ENCODE results near the gene ATP6V0B.

ATP6V0B gene

DNA sequence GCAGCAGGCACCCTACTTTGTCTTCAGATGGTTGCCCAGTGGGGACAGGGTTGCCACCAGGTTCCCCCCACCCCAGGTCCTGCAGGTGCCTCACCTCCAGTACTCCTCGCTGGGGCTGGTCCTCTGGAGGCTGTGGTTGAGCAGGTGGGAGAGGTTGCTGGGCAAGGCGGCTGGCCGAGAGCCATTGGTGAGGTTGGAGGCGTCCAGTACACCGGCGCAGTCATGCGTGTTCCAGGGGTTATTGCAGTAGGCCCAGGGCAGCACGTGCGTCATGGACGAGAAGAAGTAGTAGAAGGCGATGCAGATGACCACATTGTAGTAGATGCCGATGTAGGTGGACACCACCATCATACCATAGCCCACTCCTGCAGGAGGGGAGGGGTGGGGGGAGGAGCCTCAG is 33.5 kb downstream of the ATP6V0B start:
- no peak for DNase-seq (ENCODE audit: low read depth)

- DNase-seq (ENCODE audit: low read depth): no peak
Measured at GRCh38 chr1:44010935-44011471, 36.2 kb downstream of the ATP6V0B start.

DNA sequence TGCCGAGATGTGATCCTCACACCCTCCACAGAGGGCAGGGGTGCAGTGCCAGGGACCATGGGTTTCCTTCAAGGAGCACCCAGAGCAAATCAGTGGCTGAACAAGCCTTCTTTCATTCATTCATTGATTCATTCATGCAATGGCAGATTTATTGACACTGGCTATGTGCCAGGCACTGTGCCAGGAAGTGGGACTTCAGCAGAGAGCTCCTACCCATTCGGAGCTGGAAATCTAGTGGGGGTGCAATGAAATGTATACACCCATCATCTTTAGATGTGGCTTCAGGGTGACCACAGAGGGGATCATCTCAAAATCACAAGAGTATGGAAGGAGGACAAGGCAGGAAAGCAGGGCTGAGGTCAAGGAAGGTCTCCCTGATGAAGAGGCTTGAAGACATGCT is 37.6 kb downstream of the ATP6V0B start:
- DNase-seq (ENCODE audit: low read depth): no peak

GRCh38 chr1:44012941-44013609 is 38.3 kb downstream of the ATP6V0B start:
- no peak for DNase-seq (ENCODE audit: low read depth)

GRCh38 chr1:44013949-44014348 is 39.2 kb downstream of the ATP6V0B start:
- DNase-seq (ENCODE audit: low read depth): no peak

- DNase-seq (ENCODE audit: low read depth): no peak
Measured at GRCh38 chr1:44014365-44015104, 39.8 kb downstream of the ATP6V0B start.

DNA sequence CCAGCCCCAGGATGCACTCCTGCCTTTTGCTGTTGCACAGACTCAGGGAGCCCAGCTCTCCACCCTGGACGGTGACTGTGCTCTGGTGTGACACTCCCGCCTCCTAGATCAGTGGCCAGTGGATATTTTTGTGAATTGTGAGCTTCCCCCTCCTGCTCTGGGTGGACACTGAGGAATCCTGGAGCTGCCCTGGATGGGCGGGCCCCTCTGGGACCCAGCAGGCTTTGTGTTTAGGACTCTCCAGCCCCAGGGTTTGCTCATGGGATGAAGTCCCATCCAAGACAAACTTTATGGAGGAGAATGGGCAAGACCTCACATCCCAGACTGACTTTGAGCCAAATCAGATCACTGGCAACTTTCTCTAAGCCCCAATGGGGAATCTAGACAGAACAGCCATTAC is 40.4 kb downstream of the ATP6V0B start:
- DNase-seq (ENCODE audit: low read depth): no peak

DNA sequence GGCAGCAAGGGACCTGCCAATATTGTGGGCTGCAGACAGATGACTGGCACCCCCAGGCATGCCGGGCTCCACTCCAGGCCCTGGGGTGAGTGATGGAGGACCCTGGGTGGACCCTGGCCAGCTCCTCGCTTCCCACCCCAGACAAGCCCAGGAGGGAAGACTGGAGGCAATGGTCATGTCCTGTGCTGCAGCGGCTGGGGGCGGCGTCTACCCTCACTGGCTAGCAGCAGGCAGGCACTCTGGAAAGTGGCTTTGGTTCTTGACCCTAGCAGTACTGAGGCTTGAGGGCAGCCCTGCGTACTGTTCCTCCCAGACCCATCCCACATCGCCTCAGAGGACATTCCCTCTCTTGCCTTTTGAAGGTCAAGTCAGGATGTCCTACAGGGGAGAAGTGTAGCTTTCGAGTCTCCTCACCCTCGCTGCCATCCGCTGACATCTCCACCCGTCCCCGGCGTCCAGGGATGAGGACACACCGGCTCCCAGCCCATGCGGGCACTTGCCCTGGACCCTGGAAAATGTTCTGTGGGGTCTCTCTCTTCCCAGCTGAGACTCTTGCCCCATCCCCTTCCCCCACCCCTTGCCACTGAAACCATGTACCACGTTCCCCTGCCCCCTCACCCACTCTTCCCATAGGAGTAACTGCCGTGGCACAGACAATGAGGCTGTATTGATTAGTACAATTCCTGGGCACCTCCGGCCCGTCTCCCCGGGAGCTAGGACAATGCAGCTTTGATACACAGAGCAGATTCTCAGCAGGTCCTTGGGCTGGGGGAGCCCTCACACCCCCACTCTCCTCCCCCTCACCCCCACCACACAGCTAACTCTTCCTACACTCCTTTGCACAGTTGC is 41.5 kb downstream of the ATP6V0B start:
- DNase-seq (ENCODE audit: low read depth): no peak

DNA sequence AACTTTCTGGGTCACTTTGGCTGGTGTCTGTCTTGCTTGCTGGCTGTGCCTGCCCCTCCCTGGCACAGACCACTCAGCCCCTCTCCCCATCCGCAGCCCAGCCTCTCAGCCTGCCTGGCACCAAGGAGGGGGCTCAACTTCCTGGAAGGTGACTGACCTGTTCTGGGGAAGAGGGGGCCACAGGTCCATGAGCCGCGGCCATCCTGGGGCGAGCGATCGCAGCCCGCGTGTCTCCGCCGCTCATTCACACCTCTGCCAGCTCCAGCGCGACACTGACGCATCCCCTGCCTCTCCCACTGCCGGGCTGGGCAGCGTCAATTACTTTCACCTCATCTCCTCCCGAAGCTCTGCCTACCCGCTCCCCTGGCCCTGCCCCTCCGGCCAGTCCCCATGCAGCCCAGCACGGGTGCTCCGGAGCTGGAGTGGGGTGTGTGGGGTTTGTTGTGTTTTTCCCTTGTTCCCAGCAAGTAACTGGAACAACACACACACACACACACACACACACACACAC is 42.2 kb downstream of the ATP6V0B start:
- no peak for DNase-seq (ENCODE audit: low read depth)

DNA sequence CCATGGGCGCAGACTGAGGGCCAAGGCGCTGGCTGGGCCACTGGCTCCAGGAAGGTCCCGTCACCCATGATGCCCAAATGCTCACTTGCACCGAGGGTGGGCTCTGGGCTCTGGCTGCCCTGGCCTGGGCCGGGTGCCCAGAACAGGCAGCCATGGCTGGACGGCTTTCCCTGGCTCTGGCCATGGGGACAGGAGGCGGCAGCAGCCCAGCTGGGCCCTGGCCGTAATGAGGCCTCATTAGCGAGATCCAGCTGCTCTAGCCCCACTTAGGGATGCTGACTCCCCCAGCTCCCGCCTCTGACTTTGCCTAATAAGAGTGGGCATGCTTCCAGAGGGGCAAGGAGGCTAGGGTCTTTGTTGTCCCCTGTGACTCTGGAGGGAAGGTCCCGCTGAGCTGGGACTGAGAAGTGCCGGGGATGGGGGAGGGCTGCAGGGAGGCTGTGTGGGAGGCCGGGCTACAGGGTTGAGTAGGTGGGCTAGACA is 44.7 kb downstream of the ATP6V0B start:
- DNase-seq (ENCODE audit: low read depth): no peak

- no peak for DNase-seq (ENCODE audit: low read depth)
Measured at GRCh38 chr1:44020464-44020863, 45.7 kb downstream of the ATP6V0B start.

DNA sequence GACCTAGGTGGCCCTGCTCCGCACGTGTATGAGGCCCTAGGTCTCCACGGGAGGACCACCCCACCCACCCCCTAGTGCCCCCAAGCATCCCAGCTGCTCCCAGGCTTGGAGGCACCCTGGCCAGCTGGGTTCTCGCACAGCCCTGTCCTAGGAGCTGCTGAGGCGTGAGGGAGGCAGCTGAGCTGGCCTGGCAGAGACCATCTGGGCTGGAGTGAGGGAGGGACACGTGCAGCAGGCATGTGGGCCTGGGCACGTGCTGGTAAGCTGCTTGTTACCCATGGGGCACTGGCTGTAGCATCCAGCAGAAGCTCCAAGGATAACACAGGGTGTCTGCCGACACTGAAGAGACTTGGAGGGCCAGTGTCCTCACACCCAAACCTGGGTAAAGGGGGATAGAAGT is 46.4 kb downstream of the ATP6V0B start:
- no peak for DNase-seq (ENCODE audit: low read depth)

GRCh38 chr1:44021581-44022321 is 47.0 kb downstream of the ATP6V0B start:
- DNase-seq (ENCODE audit: low read depth): no peak

GRCh38 chr1:44024031-44024902 is 49.5 kb downstream of the ATP6V0B start:
- no peak for DNase-seq (ENCODE audit: low read depth)

GRCh38 chr1:44024903-44025525 is 50.3 kb downstream of the ATP6V0B start:
- no peak for DNase-seq (ENCODE audit: low read depth)

GRCh38 chr1:44025816-44026215 is 51.1 kb downstream of the ATP6V0B start:
- no peak for DNase-seq (ENCODE audit: low read depth)

DNA sequence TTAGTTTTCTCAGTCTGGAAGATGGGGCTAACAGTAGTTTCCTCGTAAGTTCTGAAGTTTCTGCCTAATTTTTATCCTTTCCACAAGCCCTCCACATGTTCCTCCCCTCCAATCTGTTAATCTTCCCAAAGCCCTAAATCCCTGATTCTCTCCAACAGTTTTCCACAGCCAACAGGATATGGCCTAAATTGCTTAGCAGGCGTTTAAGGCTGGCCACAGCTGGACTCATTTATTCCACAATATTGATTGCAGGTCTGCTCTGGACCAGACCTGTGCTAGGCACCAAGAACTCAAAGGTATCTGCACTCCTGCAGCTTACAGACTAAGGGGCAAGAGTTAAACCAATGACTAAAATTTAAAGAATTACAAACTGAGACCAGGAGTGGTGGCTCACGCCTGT is 52.6 kb downstream of the ATP6V0B start:
- DNase-seq (ENCODE audit: low read depth): no peak

All from activated T-helper 1 cell treated with Interleukin-2 at 50 U/mL for 16 hours (primary cell).